ENCODE data around the gene ZNF592. TPM values are rescaled to one million over a fixed set of nuclear protein-coding genes. Genes with fewer than 3 reads are reported as not detected.

Gene ZNF592
- total and polyA plus RNA-seq, 2 of the 13 experiments (the other 11 are each of a cell fraction or from before 2014, with no cell fraction given) = 8.2 to 9.8 TPM

DNA sequence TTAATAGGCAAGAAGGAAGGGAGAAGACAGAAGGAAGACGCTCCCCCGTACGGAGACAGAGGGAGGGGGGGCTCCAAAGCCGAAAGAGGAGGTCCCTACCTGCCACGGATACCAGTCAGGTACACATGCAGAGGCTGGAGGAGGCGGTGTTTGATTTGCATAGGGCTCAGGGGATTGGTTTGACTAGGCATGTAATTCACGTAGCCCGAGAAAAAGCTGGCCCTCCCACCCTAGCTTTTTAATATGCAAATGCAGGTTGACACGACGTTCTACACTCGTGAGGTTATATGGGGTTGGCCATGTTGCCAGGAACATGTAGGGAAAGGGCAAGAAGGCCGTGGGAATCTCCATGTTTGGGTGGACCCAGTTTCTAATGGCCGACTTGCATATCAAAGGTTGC is 29.8 kb downstream of the ZNF592 start (continued):
- TF ChIP-seq ZKSCAN5 (CRISPR knock-in tag; IDR thresholded peaks at IDR 0.05) = no peak
- TF ChIP-seq ZNF160 (CRISPR knock-in tag; IDR thresholded peaks at IDR 0.05) = no peak
- no peak for TF ChIP-seq ZC3H13 (CRISPR knock-in tag; IDR thresholded peaks at IDR 0.05)

- in situ Hi-C loops (cut with HindIII; ENCODE audit: extremely low pct_ligation_motif_present, low pct_unique_long_range_greater_than_20kb) = no loop called here
- Histone ChIP-seq H3K4me1 (ENCODE audit: insufficient read depth, low read length) (peaks cover 14% of the 10 kb centered on the region), H3K9me3 (ENCODE audit: low read length) (no peaks in the 10 kb centered on the region), H3K4me3 (replicated peaks in 1 of 3; ENCODE audit: insufficient read depth in 1 of 3, low read depth in 2 of 3, low read length in 3 of 3) (no peak overlapping the region), H3K9ac (ENCODE audit: insufficient read depth, low read depth, low read length) (no peak overlapping the region), H2AFZ (ENCODE audit: low read length) (no peak overlapping the region), H3K27ac (ENCODE audit: extremely low read length, insufficient read depth, low read length) (no peak overlapping the region), H3K27me3 (ENCODE audit: control insufficient read depth in 1 of 2, insufficient read depth in 2 of 2, low read length in 2 of 2) (no peaks in the 10 kb centered on the region; a peak in 1 of 5 replicates), H3K4me2 (ENCODE audit: low read depth, low read length) (no peak overlapping the region), H4K20me1 (ENCODE audit: insufficient read depth, low read length) (no peaks in the 10 kb centered on the region; the same call in 1 of the 2 replicates), H3K79me2 (ENCODE audit: insufficient read depth, low read length) (peaks cover 12% of the 10 kb centered on the region), H3K36me3 (replicated peaks in 1 of 2; ENCODE audit: control insufficient read depth in 1 of 2, insufficient read depth in 2 of 2, low read length in 2 of 2) (peaks cover 33 to 46% of the 10 kb centered on the region in 2 experiments)
- 96% methylated on average over 3 of the region's 3 CpGs for WGBS (ENCODE audit: low lambda C conversion rate)
- TF ChIP-seq MTA1 (CRISPR knock-in tag; IDR thresholded peaks at IDR 0.05; ENCODE audit: borderline replicate concordance) = no peak
- no peak for TF ChIP-seq CENPT (CRISPR knock-in tag; IDR thresholded peaks at IDR 0.05; ENCODE audit: low read depth)
- no peak for FAIRE-seq
- POLR2A ChIA-PET = no interaction called here
- BruUV-seq (replicated peaks) = no TSS peak
- CTCF ChIA-PET (ENCODE audit: low intra/inter-chr PET ratio, low total read pairs) = no interaction called here
- intact Hi-C loops (cut with micrococcal nuclease; ENCODE audit: unreplicated experiment) = no loop called here
- DNase-seq (ENCODE audit: low spot score) = no peak
- no peak for ATAC-seq
Measured at GRCh38 chr15:84780492-84780891, 32.1 kb downstream of the ZNF592 start.

- DNase-seq (ENCODE audit: low spot score) = no peak
- ChIA-PET CTCF (ENCODE audit: low intra/inter-chr PET ratio, low total read pairs) (no interaction called here), POLR2A (no interaction called here)
- H3K9ac ChIP-seq (ENCODE audit: insufficient read depth, low read depth, low read length) = no peak overlapping the region
- in situ Hi-C loops (cut with HindIII; ENCODE audit: extremely low pct_ligation_motif_present, low pct_unique_long_range_greater_than_20kb) (no loop called here), intact Hi-C loops (cut with micrococcal nuclease; ENCODE audit: unreplicated experiment) (no loop called here)
- H3K36me3 ChIP-seq (replicated peaks in 1 of 2; ENCODE audit: control insufficient read depth in 1 of 2, insufficient read depth in 2 of 2, low read length in 2 of 2) = peaks cover 40 to 56% of the 10 kb centered on the region in 2 experiments
- 89% methylated on average over 1 of the region's 1 CpG for WGBS (ENCODE audit: low lambda C conversion rate)
- H3K4me2 ChIP-seq (ENCODE audit: low read depth, low read length) = no peak overlapping the region
- peaks cover 10% of the 10 kb centered on the region for H3K79me2 ChIP-seq (ENCODE audit: insufficient read depth, low read length)
- no peak for FAIRE-seq
- peaks cover 11% of the 10 kb centered on the region for H3K4me1 ChIP-seq (ENCODE audit: insufficient read depth, low read length)
- H4K20me1 ChIP-seq (ENCODE audit: insufficient read depth, low read length) = 0 out of 2 replicates have a peak, but pooled peaks cover 3% of the 10 kb centered on the region
- no peaks in the 10 kb centered on the region; a peak in 1 of 5 replicates for H3K27me3 ChIP-seq (ENCODE audit: control insufficient read depth in 1 of 2, insufficient read depth in 2 of 2, low read length in 2 of 2)
- no peaks in the 10 kb centered on the region for H3K9me3 ChIP-seq (ENCODE audit: low read length)
- no peak overlapping the region for H3K4me3 ChIP-seq (replicated peaks in 1 of 3; ENCODE audit: insufficient read depth in 1 of 3, low read depth in 2 of 3, low read length in 3 of 3)
- H2AFZ ChIP-seq (ENCODE audit: low read length) = no peak overlapping the region
- no peak for ATAC-seq
- no peak overlapping the region for H3K27ac ChIP-seq (ENCODE audit: extremely low read length, insufficient read depth, low read length)
- no TSS peak for BruUV-seq (replicated peaks)
- TF ChIP-seq, protein P1, sequence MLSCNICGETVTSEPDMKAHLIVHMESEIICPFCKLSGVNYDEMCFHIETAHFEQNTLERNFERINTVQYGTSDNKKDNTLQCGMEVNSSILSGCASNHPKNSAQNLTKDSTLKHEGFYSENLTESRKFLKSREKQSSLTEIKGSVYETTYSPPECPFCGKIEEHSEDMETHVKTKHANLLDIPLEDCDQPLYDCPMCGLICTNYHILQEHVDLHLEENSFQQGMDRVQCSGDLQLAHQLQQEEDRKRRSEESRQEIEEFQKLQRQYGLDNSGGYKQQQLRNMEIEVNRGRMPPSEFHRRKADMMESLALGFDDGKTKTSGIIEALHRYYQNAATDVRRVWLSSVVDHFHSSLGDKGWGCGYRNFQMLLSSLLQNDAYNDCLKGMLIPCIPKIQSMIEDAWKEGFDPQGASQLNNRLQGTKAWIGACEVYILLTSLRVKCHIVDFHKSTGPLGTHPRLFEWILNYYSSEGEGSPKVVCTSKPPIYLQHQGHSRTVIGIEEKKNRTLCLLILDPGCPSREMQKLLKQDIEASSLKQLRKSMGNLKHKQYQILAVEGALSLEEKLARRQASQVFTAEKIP (CRISPR knock-in tag; IDR thresholded peaks at IDR 0.05; ENCODE audit: borderline replicate concordance) = no peak
- TF ChIP-seq HOXA5 (CRISPR knock-in tag; IDR thresholded peaks at IDR 0.05) (no peak), ZNF414 (CRISPR knock-in tag; IDR thresholded peaks at IDR 0.05) (no peak), ZNF468 (CRISPR knock-in tag; IDR thresholded peaks at IDR 0.05) (no peak), FOXO1 (CRISPR knock-in tag; IDR thresholded peaks at IDR 0.05) (no peak), ZNF460 (CRISPR knock-in tag; IDR thresholded peaks at IDR 0.05; ENCODE audit: borderline replicate concordance) (no peak), NR2C2 (CRISPR knock-in tag; IDR thresholded peaks at IDR 0.05; ENCODE audit: borderline replicate concordance) (no peak)
Measured at GRCh38 chr15:84781495-84781894, 33.1 kb downstream of the ZNF592 start.
